Measurements from ENCODE around the gene CASQ2.
"Not testable (repeated sequence)": the region's sequence is repeated elsewhere in the genome, so short reads cannot be mapped to it uniquely, and the experiment has no call there.

DNA sequence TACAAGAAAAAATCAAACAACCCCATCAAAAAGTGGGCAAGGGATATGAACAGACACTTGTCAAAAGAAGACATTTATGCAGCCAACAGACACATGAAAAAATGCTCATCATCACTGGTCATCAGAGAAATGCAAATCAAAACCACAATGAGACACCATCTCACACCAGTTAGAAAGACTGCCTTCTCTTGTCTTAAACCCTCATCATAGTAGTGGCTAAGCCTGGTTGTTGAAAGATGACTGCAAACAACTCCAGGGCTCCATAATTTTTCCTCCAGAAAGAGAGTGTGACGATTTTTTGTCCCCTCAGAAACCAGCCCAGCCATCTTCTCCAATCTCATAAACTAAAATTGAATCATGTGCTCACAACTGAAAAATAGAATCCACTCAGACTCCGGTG, 12.1 kb upstream of the CASQ2 start:
- TF ChIP-seq RAD21 (IDR thresholded peaks at IDR 0.05; ENCODE audit: insufficient read depth, low read depth, low read length); EP300 (IDR thresholded peaks at IDR 0.05; ENCODE audit: borderline replicate concordance in 1 of 2, control insufficient read depth in 1 of 2, low read depth in 2 of 2, low read length in 2 of 2); EZH2 (IDR thresholded peaks at IDR 0.05; ENCODE audit: borderline replicate concordance, control insufficient read depth, low read depth, low read length); BRCA1 (IDR thresholded peaks at IDR 0.05; ENCODE audit: low read depth, low read length); USF2 (IDR thresholded peaks at IDR 0.05; ENCODE audit: borderline replicate concordance, low read depth, low read length); DPF2 (IDR thresholded peaks at IDR 0.05); SREBF2 (IDR thresholded peaks at IDR 0.05; ENCODE audit: low read length); POLR2AphosphoS5 (IDR thresholded peaks at IDR 0.05; ENCODE audit: low read length); SP1 (IDR thresholded peaks at IDR 0.05; ENCODE audit: low read depth, low read length); CEBPB (IDR thresholded peaks at IDR 0.05; ENCODE audit: borderline replicate concordance in 1 of 2, low read depth in 2 of 2, low read length in 2 of 2): not testable (repeated sequence)
- TF ChIP-seq, protein P1, sequence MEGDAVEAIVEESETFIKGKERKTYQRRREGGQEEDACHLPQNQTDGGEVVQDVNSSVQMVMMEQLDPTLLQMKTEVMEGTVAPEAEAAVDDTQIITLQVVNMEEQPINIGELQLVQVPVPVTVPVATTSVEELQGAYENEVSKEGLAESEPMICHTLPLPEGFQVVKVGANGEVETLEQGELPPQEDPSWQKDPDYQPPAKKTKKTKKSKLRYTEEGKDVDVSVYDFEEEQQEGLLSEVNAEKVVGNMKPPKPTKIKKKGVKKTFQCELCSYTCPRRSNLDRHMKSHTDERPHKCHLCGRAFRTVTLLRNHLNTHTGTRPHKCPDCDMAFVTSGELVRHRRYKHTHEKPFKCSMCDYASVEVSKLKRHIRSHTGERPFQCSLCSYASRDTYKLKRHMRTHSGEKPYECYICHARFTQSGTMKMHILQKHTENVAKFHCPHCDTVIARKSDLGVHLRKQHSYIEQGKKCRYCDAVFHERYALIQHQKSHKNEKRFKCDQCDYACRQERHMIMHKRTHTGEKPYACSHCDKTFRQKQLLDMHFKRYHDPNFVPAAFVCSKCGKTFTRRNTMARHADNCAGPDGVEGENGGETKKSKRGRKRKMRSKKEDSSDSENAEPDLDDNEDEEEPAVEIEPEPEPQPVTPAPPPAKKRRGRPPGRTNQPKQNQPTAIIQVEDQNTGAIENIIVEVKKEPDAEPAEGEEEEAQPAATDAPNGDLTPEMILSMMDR (IDR thresholded peaks at IDR 0.05 in 2 of 3, conservative IDR thresholded peaks at IDR 0.05 in 1 of 3; ENCODE audit: control insufficient read depth in 2 of 3, extremely low read depth in 1 of 3, insufficient read depth in 1 of 3, low read depth in 3 of 3, low read length in 3 of 3) = not testable (repeated sequence)
- TF ChIP-seq, protein P2, sequence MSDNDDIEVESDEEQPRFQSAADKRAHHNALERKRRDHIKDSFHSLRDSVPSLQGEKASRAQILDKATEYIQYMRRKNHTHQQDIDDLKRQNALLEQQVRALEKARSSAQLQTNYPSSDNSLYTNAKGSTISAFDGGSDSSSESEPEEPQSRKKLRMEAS (IDR thresholded peaks at IDR 0.05; ENCODE audit: low read depth, low read length) = not testable (repeated sequence)
